ENCODE data around the gene PCDHGB4.
"Not testable (repeated sequence)": the region's sequence is repeated elsewhere in the genome, so short reads cannot be mapped to it uniquely, and the experiment has no call there.

PCDHGB4 gene

DNA sequence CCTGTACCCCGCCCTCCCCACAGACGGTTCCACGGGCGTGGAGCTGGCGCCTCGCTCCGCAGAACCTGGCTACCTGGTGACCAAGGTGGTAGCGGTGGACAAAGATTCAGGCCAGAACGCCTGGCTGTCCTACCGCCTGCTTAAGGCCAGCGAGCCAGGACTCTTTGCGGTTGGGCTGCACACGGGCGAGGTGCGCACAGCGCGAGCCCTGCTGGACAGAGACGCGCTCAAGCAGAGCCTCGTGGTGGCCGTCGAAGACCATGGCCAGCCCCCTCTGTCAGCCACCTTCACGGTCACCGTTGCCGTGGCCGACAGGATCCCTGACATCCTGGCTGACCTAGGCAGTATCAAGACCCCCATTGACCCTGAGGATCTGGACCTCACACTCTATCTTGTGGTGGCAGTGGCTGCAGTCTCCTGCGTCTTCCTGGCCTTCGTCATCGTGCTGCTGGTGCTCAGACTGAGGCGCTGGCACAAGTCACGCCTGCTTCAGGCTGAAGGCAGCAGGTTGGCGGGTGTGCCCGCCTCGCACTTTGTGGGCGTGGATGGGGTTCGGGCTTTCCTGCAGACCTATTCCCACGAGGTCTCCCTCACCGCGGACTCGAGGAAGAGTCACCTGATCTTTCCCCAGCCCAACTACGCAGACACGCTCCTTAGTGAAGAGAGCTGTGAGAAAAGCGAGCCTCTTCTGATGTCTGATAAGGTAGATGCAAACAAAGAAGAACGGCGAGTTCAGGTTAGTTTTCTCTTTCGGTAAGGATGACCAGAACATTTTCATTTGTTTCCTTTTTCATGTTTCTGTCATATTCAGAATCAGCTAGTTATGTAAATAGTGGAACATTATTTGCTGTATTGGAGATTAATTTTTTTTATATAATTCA, 21.2 kb upstream of the PCDHGB4 start:
- no peak for DNase-seq (ENCODE audit: low spot score)

GRCh38 chr5:141369994-141370848, 17.3 kb upstream of the PCDHGB4 start, which contains the start of gene PCDHGB3:
Gene PCDHGB3, plus strand, starts transcription at chr5:141370242. Its CDS starts 153 bp downstream, at chr5:141370395.
- no peak for DNase-seq (ENCODE audit: low spot score)

GRCh38 chr5:141371572-141372475, 15.7 kb upstream of the PCDHGB4 start:
- DNase-seq (ENCODE audit: low spot score) = no peak

DNA sequence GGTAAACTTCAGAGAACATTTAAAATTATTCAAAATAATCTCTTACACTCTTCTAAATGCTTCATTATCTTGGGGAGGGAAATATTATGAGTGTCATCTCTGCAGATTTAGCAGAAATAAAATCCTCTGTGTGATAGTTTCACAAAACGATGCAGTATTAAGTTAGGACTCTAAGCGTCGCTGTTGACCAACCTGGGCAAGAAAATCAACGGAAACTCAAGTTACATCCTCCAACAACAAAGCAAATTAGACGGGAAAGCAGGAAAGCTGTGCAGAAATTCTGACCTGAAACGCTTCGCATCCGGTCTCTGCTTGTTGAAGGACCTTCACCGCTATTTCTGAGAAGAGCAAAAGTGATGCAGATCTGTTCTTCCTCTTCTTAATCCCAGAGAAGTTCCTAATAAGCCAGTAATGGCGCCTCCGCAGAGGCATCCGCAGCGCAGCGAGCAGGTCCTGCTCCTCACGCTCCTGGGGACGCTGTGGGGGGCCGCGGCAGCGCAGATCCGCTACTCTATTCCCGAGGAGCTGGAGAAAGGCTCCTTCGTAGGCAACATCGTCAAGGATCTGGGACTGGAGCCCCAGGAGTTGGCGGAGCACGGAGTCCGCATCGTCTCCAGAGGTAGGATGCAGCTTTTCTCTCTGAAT, 13.7 kb upstream of the PCDHGB4 start, which contains the start of gene PCDHGA6:
PCDHGA6 (plus strand) TSS at position 219 of the 645 bp plus-strand sequence; CDS start at position 412, 193 bp downstream.
- no peak for DNase-seq (ENCODE audit: low spot score)

- DNase-seq (ENCODE audit: low spot score) = no peak
These were observed 12.9 kb upstream of the PCDHGB4 start for GRCh38 chr5:141374627-141375026.

GRCh38 chr5:141375444-141376155, 11.9 kb upstream of the PCDHGB4 start:
- DNase-seq (ENCODE audit: low spot score) = not testable (repeated sequence)

DNA sequence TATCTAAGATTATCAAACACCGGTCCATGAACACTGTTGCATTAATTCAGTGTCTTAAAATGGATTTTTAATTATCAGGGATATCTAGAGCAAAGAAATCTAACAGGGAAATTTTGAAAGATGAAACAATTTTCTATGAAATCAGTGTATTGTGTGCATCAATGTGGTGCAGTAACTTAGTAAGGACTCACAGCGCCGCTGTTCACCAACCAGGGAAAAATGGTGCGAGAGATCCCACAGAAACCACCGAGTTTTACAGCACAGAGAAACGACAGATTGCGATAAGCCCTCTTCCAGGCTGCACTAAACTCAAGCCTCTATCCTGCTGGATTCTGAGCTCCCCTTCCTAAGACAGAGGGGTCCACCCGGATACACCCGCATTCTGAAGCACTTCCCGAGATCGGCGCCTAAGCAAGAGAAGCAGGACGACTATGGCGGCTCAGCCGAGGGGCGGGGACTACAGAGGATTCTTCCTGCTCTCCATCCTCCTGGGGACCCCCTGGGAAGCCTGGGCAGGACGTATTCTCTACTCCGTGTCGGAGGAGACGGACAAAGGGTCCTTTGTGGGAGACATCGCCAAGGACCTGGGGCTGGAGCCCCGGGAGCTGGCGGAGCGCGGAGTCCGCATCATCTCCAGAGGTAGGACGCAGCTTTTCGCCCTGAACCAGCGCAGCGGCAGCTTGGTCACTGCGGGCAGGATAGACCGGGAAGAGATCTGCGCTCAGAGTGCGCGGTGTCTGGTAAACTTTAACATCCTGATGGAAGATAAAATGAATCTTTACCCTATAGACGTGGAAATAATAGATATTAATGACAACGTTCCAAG, 4.8 kb upstream of the PCDHGB4 start, which contains the start of gene PCDHGA7:
PCDHGA7 (plus strand) TSS at position 274 of the 826 bp plus-strand sequence; CDS start at position 432, 158 bp downstream.
- DNase-seq (ENCODE audit: low spot score) = no peak

DNA sequence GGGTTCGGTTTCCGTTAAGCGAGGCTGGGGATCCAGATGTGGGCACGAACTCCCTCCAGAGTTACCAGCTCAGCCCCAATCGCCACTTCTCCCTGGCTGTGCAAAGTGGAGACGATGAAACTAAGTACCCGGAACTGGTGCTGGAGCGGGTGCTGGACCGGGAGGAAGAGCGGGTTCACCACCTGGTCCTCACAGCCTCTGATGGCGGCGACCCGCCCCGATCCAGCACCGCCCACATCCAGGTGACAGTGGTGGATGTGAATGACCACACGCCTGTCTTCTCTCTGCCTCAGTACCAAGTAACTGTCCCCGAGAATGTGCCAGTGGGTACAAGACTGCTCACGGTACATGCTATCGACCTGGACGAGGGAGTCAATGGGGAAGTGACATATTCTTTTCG, 4.2 kb upstream of the PCDHGB4 start:
- no peak for DNase-seq (ENCODE audit: low spot score)

DNA sequence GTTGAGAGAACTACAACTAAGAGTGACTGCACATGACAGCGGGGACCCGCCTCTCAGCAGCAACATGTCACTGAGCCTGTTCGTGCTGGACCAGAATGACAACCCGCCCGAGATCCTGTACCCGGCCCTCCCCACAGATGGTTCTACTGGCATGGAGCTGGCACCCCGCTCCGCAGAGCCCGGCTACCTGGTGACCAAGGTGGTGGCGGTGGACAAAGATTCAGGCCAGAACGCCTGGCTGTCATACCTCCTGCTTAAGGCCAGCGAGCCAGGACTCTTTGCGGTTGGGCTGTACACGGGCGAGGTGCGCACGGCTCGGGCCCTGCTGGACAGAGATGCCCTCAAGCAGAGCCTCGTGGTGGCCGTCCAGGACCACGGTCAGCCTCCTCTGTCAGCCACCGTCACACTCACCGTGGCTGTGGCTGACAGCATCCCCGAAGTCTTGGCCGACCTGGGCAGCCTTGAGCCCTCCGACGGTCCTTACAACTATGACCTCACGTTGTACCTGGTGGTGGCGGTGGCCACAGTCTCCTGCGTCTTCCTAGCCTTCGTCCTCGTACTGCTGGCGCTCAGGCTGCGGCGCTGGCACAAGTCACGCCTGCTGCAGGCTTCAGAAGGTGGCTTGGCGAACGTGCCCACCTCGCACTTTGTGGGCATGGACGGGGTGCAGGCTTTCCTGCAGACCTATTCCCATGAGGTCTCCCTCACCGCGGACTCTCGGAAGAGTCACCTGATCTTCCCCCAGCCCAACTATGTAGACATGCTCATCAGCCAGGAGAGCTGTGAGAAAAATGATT, 2.8 kb upstream of the PCDHGB4 start:
- DNase-seq (ENCODE audit: low spot score) = no peak

GRCh38 chr5:141388661-141389060, 1.2 kb downstream of the PCDHGB4 start:
- DNase-seq (ENCODE audit: low spot score) = no peak

DNA sequence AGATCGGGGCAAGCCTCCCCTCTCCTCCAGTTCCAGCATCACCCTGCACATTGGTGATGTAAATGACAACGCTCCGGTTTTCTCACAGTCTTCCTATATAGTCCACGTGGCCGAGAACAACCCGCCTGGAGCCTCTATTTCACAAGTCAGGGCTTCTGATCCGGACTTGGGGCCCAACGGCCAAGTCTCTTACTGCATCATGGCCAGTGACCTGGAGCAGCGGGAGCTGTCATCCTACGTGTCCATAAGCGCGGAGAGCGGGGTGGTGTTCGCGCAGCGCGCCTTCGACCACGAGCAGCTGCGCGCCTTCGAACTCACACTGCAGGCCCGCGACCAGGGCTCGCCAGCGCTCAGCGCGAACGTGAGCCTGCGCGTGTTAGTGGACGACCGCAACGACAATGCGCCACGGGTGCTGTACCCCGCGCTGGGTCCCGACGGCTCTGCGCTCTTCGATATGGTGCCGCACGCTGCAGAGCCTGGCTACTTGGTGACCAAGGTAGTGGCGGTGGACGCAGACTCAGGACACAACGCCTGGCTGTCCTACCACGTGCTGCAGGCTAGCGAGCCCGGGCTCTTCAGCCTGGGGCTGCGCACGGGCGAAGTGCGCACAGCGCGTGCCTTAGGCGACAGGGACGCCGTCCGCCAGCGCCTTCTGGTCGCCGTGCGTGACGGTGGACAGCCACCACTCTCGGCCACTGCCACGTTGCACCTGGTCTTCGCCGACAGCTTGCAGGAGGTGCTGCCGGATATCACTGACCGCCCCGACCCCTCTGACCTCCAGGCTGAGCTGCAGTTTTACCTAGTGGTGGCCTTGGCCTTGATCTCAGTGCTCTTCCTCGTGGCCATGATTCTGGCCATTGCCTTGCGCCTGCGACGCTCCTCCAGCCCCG, 1.9 kb downstream of the PCDHGB4 start:
- no peak for DNase-seq (ENCODE audit: low spot score)

DNA sequence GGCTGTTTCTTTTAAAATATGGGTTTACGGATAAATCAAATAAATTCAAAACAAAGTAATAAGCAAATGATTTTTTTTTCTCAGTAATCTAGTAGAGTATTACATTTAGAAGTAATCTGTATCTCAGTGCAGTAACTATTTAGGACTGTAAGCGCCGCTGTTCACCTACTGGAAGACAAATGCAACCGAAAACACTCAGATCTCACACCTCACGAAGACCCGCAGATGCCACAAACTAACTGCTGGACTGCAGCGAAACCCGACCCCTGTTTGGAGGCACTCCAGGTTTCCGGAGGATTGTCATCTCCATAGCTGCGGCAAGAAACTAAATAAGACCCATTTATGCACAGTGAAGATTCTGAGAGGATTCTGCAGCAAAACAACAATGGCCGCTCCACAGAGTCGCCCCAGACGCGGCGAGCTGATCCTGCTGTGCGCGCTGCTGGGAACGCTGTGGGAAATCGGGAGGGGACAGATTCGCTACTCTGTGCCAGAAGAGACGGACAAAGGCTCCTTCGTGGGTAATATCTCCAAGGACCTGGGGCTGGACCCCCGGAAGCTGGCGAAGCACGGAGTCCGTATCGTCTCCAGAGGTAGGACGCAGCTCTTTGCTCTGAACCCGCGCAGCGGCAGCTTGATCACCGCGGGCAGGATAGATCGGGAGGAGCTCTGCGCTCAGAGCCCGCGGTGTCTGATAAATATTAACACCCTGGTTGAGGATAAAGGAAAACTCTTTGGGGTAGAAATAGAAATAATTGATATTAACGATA, 5.1 kb downstream of the PCDHGB4 start, which contains the start of gene PCDHGA8:
PCDHGA8 (plus strand) TSS at position 205 of the 770 bp plus-strand sequence; CDS start at position 386, 181 bp downstream.
- no peak for DNase-seq (ENCODE audit: low spot score)

GRCh38 chr5:141393267-141393666, 5.8 kb downstream of the PCDHGB4 start:
- no peak for DNase-seq (ENCODE audit: low spot score)

DNA sequence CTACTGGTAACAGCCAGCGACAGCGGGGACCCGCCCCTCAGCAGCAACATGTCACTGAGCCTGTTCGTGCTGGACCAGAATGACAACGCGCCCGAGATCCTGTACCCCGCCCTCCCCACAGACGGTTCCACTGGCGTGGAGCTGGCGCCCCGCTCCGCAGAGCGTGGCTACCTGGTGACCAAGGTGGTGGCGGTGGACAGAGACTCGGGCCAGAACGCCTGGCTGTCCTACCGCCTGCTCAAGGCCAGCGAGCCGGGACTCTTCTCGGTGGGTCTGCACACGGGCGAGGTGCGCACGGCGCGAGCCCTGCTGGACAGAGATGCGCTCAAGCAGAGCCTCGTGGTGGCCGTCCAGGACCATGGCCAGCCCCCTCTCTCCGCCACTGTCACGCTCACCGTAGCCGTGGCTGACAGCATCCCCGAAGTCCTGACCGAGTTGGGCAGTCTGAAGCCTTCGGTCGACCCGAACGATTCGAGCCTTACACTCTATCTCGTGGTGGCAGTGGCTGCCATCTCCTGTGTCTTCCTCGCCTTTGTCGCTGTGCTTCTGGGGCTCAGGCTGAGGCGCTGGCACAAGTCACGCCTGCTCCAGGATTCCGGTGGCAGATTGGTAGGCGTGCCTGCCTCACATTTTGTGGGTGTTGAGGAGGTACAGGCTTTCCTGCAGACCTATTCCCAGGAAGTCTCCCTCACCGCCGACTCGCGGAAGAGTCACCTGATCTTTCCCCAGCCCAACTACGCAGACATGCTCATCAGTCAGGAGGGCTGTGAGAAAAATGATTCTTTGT, 7.1 kb downstream of the PCDHGB4 start:
- DNase-seq (ENCODE audit: low spot score) = not testable (repeated sequence)

- DNase-seq (ENCODE audit: low spot score) = not testable (repeated sequence)
These were observed 10.5 kb downstream of the PCDHGB4 start, which contains the start of gene PCDHGB5 for GRCh38 chr5:141397756-141398551. Gene PCDHGB5, plus strand, starts transcription at chr5:141397947. Its CDS starts 181 bp downstream, at chr5:141398128.

Measured in hematopoietic multipotent progenitor cell treated with erythropoietin and hydrocortisone succinate and interleukin-3 and kit ligand, for 17 days (in vitro differentiated cells).